Gastrocnemius medialis (tissue), 4 donors: ENCODE data around the gene MSL1.

ENCODE experiments used
- POLR2A ChIP-seq, 2 donors: fragments of 450-650 bp; IDR thresholded peaks; one replicate each; pipeline ENCODE4 v1.6.1; 2017; ENCODE audit warnings: antibody characterized with exemption in 2 of 2, mild to moderate bottlenecking in 2 of 2, moderate library complexity in 2 of 2
- TF ChIP-seq, protein P1 (sequence below), 5 experiments: fragments of 450-650 bp in 3 of 5; fragments of 200-600 bp in 2 of 5; sonication (generic) in 2 of 5; IDR thresholded peaks in 4 of 5; conservative IDR thresholded peaks in 1 of 5; 1 replicate in 4 of 5; 2 replicates in 1 of 5; pipeline ENCODE4 v1.5.1; 2016 to 2019; ENCODE audit warnings: antibody characterized with exemption in 5 of 5, mild to moderate bottlenecking in 3 of 5, moderate library complexity in 3 of 5

DNA sequence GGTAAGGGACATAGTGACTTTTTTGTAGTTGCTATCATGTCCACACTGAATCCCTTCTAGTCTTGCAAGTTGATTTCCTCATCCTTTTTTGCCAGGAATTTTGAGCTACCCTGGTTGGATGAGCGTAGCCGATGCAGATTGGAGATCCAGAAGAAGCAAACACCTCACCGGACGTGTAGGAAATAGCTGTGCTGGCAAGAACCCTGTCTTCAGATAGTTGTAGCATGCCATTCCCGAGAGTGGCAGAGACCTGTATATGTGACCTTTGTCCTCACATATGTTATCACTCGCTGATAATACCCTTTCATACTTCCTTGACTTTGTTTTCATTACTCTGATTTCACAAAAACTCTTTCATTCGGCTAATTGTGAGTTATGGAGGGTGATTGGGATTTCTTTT lies 12.4 kb downstream of the MSL1 start:
- TF ChIP-seq, protein P1, sequence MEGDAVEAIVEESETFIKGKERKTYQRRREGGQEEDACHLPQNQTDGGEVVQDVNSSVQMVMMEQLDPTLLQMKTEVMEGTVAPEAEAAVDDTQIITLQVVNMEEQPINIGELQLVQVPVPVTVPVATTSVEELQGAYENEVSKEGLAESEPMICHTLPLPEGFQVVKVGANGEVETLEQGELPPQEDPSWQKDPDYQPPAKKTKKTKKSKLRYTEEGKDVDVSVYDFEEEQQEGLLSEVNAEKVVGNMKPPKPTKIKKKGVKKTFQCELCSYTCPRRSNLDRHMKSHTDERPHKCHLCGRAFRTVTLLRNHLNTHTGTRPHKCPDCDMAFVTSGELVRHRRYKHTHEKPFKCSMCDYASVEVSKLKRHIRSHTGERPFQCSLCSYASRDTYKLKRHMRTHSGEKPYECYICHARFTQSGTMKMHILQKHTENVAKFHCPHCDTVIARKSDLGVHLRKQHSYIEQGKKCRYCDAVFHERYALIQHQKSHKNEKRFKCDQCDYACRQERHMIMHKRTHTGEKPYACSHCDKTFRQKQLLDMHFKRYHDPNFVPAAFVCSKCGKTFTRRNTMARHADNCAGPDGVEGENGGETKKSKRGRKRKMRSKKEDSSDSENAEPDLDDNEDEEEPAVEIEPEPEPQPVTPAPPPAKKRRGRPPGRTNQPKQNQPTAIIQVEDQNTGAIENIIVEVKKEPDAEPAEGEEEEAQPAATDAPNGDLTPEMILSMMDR (IDR thresholded peaks at IDR 0.05 in 4 of 5, conservative IDR thresholded peaks at IDR 0.05 in 1 of 5) = no peak
- no peak for TF ChIP-seq POLR2A (IDR thresholded peaks at IDR 0.05)
